Stimulated activated CD8-positive, alpha-beta memory T cell treated with anti-CD3 and anti-CD28 coated beads, Interleukin-7, amount 100 ng/mL, for 48 hours (primary cell): ENCODE measurements around the gene DGCR6.
"Not testable (repeated sequence)": the region's sequence is repeated elsewhere in the genome, so short reads cannot be mapped to it uniquely, and the experiment has no call there.

Source experiments
- DNase-seq, 2 donors: peaks; one replicate each; pipeline ENCODE4 v3.0.0-alpha.2; 2020; ENCODE audit warnings: low read depth in 1 of 2; ENCODE audit errors: extremely low read depth in 1 of 2

The DGCR6 gene

DNA sequence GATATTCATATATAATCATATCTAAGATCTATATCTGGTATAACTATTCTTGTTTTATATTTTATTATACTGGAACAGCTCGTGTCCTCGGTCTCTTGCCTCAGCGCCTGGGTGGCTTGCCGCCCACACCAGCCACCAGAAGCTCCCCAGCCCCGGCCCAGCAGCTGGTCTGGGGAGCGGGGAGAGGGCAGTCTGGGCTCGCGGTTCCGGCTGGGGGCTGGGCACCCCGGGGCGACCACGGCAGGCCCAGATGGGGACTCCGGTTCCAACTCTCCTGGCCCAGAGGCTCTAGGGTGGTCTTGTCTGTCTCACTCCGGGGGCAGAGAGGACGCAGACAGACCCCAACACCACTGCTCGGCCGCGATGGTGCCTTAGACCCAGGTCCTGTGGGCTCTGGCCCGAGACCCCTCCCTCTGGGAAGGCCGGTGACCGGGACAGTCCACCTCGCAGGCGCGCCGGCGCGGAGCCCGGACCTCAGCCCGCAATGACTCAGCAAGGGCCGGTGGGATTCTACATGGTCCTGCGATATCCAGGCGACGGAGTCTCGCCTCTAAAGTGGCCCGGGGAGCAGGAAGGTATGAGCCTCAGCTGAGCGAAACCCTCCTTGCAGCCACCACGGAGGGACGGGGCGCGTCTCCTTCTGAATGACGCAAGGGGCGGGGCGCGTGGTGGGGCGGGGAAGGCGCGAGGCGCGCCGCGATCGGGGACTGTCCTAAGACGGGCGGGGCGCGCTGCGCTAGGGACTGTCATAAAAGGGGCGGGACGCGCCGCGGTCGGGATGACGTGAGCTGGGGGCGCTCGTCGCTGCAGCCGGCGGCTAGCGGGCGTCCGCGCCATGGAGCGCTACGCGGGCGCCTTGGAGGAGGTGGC, at the start of gene DGCR6:
Gene DGCR6 (plus strand): TSS at position 781 of the 870 bp plus-strand sequence. CDS start 55 bp downstream, at position 836.
- DNase-seq, result no peak

DNA sequence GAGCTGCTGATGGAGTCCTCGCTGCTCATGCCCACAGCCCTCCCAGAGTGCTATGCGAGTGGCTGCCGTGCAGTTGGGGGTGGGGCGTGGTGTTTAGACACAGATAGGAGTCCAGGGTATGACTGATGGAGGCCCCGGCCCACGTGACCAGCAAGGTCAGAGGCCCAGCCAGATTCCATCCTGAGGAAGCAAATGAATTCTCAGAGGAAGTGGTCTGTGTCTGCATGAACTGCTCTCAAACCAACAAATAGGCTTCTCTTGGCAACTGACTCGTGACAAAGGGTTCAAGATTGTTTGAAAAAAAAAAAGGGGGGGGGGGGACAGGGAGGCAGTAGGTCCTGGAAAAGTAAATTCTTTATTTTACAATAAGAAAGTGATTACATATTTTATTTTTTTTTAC, 46.8 kb upstream of the DGCR6 start:
- DNase-seq, result not testable (repeated sequence)

- peak; percentile 22 to 45 for DNase-seq
These were observed 24.9 kb upstream of the DGCR6 start for GRCh38 chr22:18881260-18881659.

DNA sequence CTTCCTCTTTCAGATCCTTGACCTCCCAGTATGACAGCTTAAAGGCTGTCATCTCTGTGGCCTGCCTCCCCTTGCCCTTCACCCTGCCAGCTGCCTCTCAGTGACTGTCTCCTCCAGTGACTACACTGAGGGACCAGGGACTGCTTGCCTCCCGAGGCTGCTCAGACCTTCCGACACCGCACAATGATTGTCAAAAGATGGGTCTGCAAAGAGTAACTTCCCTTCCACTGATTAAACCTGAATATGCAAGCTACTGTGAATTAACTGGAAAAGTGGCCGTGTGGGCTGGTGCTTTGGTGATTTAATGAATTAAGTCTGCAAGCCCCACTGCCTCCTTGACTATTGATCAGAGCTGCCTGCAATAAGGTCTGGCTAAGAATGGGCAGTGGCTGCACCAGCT, 21.7 kb upstream of the DGCR6 start:
- DNase-seq, result not testable (repeated sequence)

DNA sequence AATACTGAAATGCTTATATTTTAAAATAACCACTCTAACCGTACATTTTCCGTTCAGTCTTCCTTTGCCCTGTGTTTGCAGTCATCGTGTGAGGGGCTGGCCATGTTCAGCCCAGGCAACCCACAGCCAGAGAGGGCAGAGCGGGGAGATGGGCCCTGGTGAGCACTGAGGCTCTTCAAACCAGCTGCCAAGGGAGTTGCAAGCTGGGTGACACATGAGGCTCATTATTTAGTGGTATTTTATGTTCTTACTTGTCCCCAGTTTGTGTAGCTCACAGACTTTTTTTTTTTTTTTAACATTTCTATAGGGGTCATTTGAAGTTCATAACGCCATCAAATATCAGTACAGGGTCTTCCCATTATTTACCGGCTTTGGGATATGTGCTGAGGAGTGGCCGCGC, 18.0 kb upstream of the DGCR6 start:
- no peak for DNase-seq

GRCh38 chr22:18890510-18891192, 15.5 kb upstream of the DGCR6 start:
- not testable (repeated sequence) for DNase-seq

GRCh38 chr22:18893775-18894174, 12.3 kb upstream of the DGCR6 start:
- not testable (repeated sequence) for DNase-seq

- peak in 1 of 2 donors; percentile 1 for DNase-seq
These were observed 10.0 kb upstream of the DGCR6 start for GRCh38 chr22:18896037-18896657.

DNA sequence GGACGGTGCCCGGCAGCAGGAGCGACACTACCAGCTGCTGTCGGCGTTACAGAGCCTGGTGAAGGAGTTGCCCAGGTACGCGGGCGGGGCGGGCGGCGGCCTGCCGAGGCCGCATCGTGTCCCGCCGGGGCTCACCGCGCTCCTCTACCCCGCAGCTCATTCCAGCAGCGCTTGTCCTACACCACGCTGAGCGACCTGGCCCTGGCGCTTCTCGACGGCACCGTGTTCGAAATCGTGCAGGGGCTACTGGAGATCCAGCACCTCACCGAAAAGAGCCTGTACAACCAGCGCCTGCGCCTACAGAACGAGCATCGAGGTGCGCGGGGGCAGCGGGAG, 258 bp downstream of the DGCR6 start:
- DNase-seq, result not testable (repeated sequence)

DNA sequence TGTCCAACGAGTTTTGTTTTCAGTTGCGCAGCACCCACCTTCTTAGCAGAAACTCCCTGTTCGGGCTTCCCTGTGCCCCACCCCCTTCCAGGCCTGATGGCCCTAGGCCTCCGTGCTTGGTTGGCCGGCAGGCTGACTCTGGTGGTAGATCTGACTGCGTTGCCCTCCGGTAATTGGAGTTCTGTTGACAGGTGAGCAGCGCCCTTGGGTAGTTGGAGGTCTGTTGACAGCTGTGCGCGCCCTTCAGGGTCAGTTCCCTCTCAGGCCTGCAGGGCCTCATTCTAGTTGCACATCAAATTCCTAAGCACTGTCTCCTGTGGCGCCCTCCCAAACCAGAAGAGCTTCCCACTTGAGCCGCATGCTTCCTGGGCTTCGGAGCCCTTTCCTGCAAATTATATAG, 776 bp downstream of the DGCR6 start:
- no peak for DNase-seq

DNA sequence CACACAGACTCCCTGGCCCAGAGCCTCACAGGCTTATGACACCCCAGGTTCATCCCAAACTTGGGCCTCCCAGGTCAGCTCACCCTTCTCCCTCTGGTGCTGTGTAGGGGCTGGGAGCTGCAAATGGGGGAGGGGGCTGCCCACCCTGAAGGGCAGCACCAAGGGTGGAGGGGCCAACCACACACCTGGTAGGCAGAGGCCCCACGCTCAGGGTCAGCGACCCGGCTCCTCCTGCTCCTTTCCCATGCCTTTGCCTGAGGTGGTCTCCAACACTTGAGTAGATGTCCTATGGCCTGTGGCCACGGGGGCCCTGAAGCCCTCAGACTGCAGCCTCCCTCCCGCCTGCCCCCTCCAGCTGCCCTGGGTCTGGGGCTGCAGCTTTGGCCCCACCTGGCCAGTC, 3.4 kb downstream of the DGCR6 start:
- no peak for DNase-seq

DNA sequence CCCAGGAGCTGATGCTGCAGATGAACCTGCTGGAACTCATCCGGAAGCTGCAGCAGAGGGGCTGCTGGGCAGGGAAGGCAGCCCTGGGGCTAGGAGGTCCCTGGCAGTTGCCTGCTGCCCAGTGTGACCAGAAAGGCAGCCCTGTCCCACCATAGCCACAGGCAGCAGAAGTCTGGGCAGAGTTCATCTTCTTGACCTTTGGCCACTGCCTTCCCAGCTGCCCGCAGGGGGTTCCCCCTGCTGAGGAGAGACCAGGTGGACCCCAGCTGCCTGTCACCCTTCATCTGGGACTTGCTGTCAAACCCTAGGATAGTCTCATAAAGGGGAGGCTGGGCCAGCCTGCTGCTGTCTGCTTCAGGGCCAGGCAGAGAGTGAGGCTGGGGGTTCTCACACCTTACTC, 5.4 kb downstream of the DGCR6 start:
- DNase-seq, result not testable (repeated sequence)

- not testable (repeated sequence) for DNase-seq
These were observed 6.3 kb downstream of the DGCR6 start for GRCh38 chr22:18912264-18912946.

GRCh38 chr22:18914558-18914957, 8.4 kb downstream of the DGCR6 start:
- not testable (repeated sequence) for DNase-seq

- not testable (repeated sequence) for DNase-seq
These were observed 9.4 kb downstream of the DGCR6 start for GRCh38 chr22:18915550-18915949.

- not testable (repeated sequence) for DNase-seq
These were observed 11.7 kb downstream of the DGCR6 start for GRCh38 chr22:18917818-18918217.

DNA sequence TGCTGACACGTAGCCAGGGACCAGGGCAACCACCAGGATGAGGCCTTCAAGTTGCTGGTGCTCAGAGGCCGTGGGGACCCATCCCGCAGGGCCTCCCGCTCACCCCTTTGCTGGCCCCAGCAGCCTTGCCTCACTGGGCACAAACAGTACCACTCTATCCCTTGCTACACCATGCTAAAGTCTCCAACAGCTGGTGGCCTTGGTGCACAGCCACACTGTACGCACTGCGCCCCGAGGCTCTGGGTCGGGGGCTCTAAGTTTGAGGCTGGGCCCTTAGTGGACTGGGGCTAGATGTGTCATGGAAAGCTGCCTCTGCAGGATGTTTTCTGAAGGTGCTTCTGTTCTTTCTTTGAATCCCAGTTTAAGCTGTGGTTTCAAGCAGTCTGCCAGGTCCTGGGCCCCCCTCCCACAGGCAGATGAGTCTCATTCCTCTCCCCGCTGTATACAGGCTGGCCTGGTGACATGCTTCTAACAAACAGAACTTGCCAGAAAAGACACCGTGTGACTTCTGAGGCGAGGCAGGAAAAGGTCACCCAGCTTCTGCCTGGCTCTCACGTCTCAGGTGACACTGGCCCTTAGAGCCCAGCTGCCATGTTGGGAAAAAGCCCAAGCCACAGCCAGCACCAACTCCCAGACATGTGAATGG, 14.3 kb downstream of the DGCR6 start:
- DNase-seq, result not testable (repeated sequence)

- DNase-seq, result no peak
These were observed 19.4 kb downstream of the DGCR6 start for GRCh38 chr22:18925368-18926064.

DNA sequence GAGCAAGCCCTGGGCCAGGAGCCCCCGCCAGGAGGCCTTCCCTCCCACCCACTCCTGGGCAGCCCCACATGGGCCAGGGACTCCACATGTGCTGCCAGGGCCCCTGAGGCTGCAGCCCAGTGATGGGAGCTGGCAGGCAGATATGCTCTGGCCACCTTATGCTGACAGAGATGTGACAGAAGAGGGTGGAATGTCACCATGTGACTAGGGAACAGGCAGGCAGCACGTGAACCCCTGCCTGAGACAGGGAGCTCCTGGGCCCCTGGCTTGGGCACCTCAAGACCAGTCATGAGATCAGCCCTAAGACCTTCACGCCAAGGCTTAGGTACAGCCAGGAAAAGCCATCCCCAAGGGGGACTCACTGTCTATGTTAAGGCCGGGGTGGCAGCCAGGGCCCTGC, 20.9 kb downstream of the DGCR6 start:
- no peak for DNase-seq

DNA sequence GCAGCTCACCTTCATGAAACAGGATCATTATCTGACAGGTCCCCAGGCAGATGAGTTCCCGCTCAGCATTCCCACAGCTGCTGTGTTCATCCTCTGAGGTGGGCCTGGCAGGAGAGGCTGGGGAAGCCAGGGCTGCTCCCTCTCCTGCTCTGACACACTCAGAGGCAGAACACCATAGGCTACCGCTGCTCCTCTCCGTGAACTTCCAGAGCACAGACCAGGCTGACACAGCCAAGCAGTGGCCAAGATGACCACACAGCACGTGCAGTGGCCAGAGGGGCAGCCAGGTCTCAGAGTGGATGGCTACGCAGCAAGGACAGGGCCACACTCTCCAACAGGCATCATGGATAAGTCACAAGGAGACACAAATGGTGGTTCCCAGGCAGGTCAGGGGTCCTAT, 21.5 kb downstream of the DGCR6 start:
- DNase-seq, result no peak
